ENCODE measurements around the gene ADRA1B.

The ADRA1B gene

DNA sequence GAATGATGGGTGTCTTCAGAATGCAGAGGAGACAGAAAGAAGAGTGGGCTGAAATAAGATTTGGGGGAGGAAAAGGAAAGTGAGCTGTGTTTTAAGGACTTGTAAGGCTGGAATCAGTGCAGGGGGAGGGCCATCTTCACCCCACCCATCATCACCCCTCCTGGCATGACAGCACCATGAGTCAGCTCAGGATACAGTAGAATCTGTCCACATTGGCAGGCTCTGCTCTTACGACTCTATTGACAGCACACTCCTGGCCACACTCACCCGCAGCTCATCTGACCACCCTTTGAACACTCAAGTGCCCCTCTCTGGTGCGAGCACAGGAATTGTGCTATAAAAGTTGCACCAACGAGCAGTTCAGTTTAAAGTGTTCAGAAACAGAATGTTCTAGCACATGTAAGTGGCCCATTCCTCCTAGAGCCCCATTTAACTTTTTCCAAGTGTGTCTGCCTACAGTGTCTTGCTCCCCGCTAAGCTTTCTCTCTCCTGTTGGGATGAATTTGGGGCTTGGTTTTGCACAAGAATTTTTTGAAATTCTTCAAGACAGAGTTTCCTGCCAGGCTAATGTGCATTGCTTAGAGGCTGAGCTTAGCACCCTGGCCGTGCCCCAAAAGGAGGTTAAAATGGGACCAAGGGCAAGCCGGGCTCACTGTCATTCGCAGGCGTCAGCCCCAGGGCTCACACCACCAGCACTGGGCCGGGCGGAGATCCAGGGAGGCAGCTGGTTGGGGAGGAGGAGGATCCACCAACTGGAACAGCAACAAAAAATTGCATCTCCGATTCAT, 12.0 kb downstream of the ADRA1B start:
- Histone ChIP-seq H3K36me3 (ENCODE audit: low read depth) (no peaks in the 10 kb centered on the region), H3K4me1 (ENCODE audit: insufficient read depth, poor library complexity, severe bottlenecking) (peaks cover 8% of the 10 kb centered on the region), H3K27ac (ENCODE audit: poor library complexity, severe bottlenecking) (no peak overlapping the region), H3K27me3 (ENCODE audit: insufficient read depth, poor library complexity, severe bottlenecking) (no peaks in the 10 kb centered on the region), H3K9me3 (ENCODE audit: severe bottlenecking) (no peaks in the 10 kb centered on the region), H3K4me3 (ENCODE audit: severe bottlenecking) (no peak overlapping the region)
- ATAC-seq (ENCODE audit: low read depth) = peak; percentile 100
- peak; percentile 85 for DNase-seq (ENCODE audit: low spot score)
- TF ChIP-seq CTCF (IDR thresholded peaks at IDR 0.05; ENCODE audit: poor library complexity, severe bottlenecking) = no peak

DNA sequence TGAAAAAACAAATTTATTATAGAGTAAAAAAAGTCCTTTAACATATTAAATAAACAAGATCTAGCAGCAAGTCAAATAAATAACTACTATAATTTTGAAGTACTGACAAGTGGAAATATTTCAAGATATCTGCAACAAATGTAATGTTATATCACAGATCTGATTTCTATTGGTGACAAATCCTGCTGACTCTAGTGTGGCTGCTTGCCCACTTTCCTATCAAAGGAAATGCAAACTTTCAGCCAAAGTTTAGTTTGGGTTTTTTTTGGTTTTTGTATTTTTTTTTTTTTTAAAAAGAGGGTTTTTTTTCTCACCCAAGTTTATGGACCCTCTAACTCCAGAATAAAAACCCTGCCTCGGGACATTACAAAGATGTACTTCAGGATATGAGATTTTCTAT, 12.9 kb downstream of the ADRA1B start:
- no peaks in the 10 kb centered on the region for H3K27me3 ChIP-seq (ENCODE audit: insufficient read depth, poor library complexity, severe bottlenecking)
- H3K4me3 ChIP-seq (ENCODE audit: severe bottlenecking) = no peak overlapping the region
- peaks cover 8% of the 10 kb centered on the region for H3K4me1 ChIP-seq (ENCODE audit: insufficient read depth, poor library complexity, severe bottlenecking)
- TF ChIP-seq CTCF (IDR thresholded peaks at IDR 0.05; ENCODE audit: poor library complexity, severe bottlenecking) = no peak
- ATAC-seq (ENCODE audit: low read depth) (no peak), DNase-seq (ENCODE audit: low spot score) (no peak)
- no peak overlapping the region for H3K27ac ChIP-seq (ENCODE audit: poor library complexity, severe bottlenecking)
- H3K36me3 ChIP-seq (ENCODE audit: low read depth) = no peaks in the 10 kb centered on the region
- no peaks in the 10 kb centered on the region for H3K9me3 ChIP-seq (ENCODE audit: severe bottlenecking)

- DNase-seq (ENCODE audit: low spot score) (no peak), ATAC-seq (ENCODE audit: low read depth) (no peak)
- no peaks in the 10 kb centered on the region for H3K9me3 ChIP-seq (ENCODE audit: severe bottlenecking)
- no peak overlapping the region for H3K4me3 ChIP-seq (ENCODE audit: severe bottlenecking)
- no peaks in the 10 kb centered on the region for H3K27me3 ChIP-seq (ENCODE audit: insufficient read depth, poor library complexity, severe bottlenecking)
- no peak overlapping the region for H3K27ac ChIP-seq (ENCODE audit: poor library complexity, severe bottlenecking)
- no peaks in the 10 kb centered on the region for H3K36me3 ChIP-seq (ENCODE audit: low read depth)
- peaks cover 10% of the 10 kb centered on the region for H3K4me1 ChIP-seq (ENCODE audit: insufficient read depth, poor library complexity, severe bottlenecking)
- TF ChIP-seq CTCF (IDR thresholded peaks at IDR 0.05; ENCODE audit: poor library complexity, severe bottlenecking) = no peak
Measured at GRCh38 chr5:159933531-159934485, 17.5 kb downstream of the ADRA1B start.

GRCh38 chr5:159935946-159936345, 19.7 kb downstream of the ADRA1B start:
- DNase-seq (ENCODE audit: low spot score) (no peak), ATAC-seq (ENCODE audit: low read depth) (no peak)
- TF ChIP-seq CTCF (IDR thresholded peaks at IDR 0.05; ENCODE audit: poor library complexity, severe bottlenecking) = no peak

More at GRCh38 chr5:159935946-159936345, 19.7 kb downstream of the ADRA1B start:
- no peaks in the 10 kb centered on the region for H3K27me3 ChIP-seq (ENCODE audit: insufficient read depth, poor library complexity, severe bottlenecking)
- peaks cover 10% of the 10 kb centered on the region for H3K4me1 ChIP-seq (ENCODE audit: insufficient read depth, poor library complexity, severe bottlenecking)
- no peak overlapping the region for H3K4me3 ChIP-seq (ENCODE audit: severe bottlenecking)
- no peaks in the 10 kb centered on the region for H3K9me3 ChIP-seq (ENCODE audit: severe bottlenecking)
- peak overlapping the region; percentile 48 for H3K27ac ChIP-seq (ENCODE audit: poor library complexity, severe bottlenecking)
- no peaks in the 10 kb centered on the region for H3K36me3 ChIP-seq (ENCODE audit: low read depth)
